Caco-2 (cell line): ENCODE results near the gene CUTC. TPM values are rescaled to one million over a fixed set of nuclear protein-coding genes. Genes with fewer than 3 reads are reported as not detected.

Source experiments
- BruUV-seq: library from RNA; stranded (reverse); fragments of 400-500 nt; replicated peaks from 2 replicates; lab custom pipeline; 2021; lab: Mats Ljungman, UMichigan
- CTCF ChIA-PET: fragments of 300-600 bp; sonication (Branson Sonifier 250); formaldehyde crosslinking; loops from one replicate; lab custom pipeline; 2022; ENCODE audit warnings: antibody characterized with exemption; lab: Charles Lee
- POLR2A ChIA-PET: fragments of 300-600 bp; sonication (Branson Sonifier 250); formaldehyde crosslinking; loops from one replicate; lab custom pipeline; 2022; ENCODE audit warnings: antibody characterized with exemption; lab: Charles Lee
- DNase-seq, 2 experiments: peaks; one replicate each; pipeline versions ENCODE4 v3.0.0 to v3.0.0-alpha.2; 2020 to 2022
- H3K27me3 ChIP-seq: replicated peaks from 2 replicates; pipeline ENCODE4 v1.6.0; 2011; ENCODE audit warnings: low read length; ENCODE audit not compliant: control insufficient read depth, insufficient read depth
- H3K36me3 ChIP-seq: 2 replicates; pipeline ENCODE4 v1.5.1; 2011; ENCODE audit warnings: low read length; ENCODE audit not compliant: control insufficient read depth, insufficient read depth
- H3K4me1 ChIP-seq: fragments of 250-450 bp; sonication (Bioruptor Pico); 2 replicates; pipeline ENCODE4 v1.5.1; 2020; ENCODE audit warnings: mild to moderate bottlenecking
- H3K4me3 ChIP-seq: 2 replicates; pipeline ENCODE4 v1.5.1; 2011; ENCODE audit warnings: low read depth, mild to moderate bottlenecking, control low read depth, low read length
- H3K9me3 ChIP-seq: fragments of 250-450 bp; sonication (Bioruptor Pico); 2 replicates; pipeline ENCODE4 v1.5.1; 2020; ENCODE audit warnings: mild to moderate bottlenecking, moderate library complexity
- H3K27ac Mint-ChIP-seq: one replicate; pipeline ENCODE4 v1.8.0; 2022; ENCODE audit warnings: mixed read lengths; ENCODE audit not compliant: unreplicated experiment
- H3K27me3 Mint-ChIP-seq: one replicate; pipeline ENCODE4 v1.8.0; 2022; ENCODE audit warnings: mixed read lengths; ENCODE audit not compliant: insufficient read depth, unreplicated experiment
- H3K36me3 Mint-ChIP-seq: one replicate; pipeline ENCODE4 v1.8.0; 2022; ENCODE audit warnings: mild to moderate bottlenecking, mixed read lengths; ENCODE audit not compliant: insufficient read depth, unreplicated experiment
- H3K4me1 Mint-ChIP-seq: one replicate; pipeline ENCODE4 v1.8.0; 2022; ENCODE audit warnings: low read depth, mixed read lengths; ENCODE audit not compliant: unreplicated experiment
- H3K4me3 Mint-ChIP-seq: one replicate; pipeline ENCODE4 v1.8.0; 2022; ENCODE audit warnings: mild to moderate bottlenecking, moderate library complexity, mixed read lengths; ENCODE audit not compliant: unreplicated experiment
- H3K9me3 Mint-ChIP-seq: one replicate; pipeline ENCODE4 v1.8.0; 2022; ENCODE audit warnings: mixed read lengths; ENCODE audit not compliant: unreplicated experiment
- intact Hi-C: fragments of 100-400 bp; cut with micrococcal nuclease; formaldehyde crosslinking; loops from one replicate; pipeline ENCODE4 v1.10.0; 2022; ENCODE audit not compliant: unreplicated experiment
- total RNA-seq: library from RNA; stranded (reverse); gene quantifications from 2 replicates; pipeline ENCODE4 v1.2.3, GENCODE V29; 2022
- TF ChIP-seq, protein P1 (sequence below), 2 experiments: fragments of 200-600 bp in 1 of 2; IDR thresholded peaks; 1 replicate in 1 of 2; 2 replicates in 1 of 2; pipeline versions ENCODE4 v1.5.1 to v1.8.0; 2011 to 2022; ENCODE audit warnings: antibody characterized with exemption in 1 of 2, control low read depth in 1 of 2, inconsistent platforms in 1 of 2, low read depth in 1 of 2, low read length in 1 of 2, mild to moderate bottlenecking in 1 of 2, moderate library complexity in 1 of 2; ENCODE audit not compliant: insufficient read depth in 1 of 2, severe bottlenecking in 1 of 2, unreplicated experiment in 1 of 2

The CUTC gene
- total RNA-seq, 1 experiment from 2014 or later = 30.1 TPM

DNA sequence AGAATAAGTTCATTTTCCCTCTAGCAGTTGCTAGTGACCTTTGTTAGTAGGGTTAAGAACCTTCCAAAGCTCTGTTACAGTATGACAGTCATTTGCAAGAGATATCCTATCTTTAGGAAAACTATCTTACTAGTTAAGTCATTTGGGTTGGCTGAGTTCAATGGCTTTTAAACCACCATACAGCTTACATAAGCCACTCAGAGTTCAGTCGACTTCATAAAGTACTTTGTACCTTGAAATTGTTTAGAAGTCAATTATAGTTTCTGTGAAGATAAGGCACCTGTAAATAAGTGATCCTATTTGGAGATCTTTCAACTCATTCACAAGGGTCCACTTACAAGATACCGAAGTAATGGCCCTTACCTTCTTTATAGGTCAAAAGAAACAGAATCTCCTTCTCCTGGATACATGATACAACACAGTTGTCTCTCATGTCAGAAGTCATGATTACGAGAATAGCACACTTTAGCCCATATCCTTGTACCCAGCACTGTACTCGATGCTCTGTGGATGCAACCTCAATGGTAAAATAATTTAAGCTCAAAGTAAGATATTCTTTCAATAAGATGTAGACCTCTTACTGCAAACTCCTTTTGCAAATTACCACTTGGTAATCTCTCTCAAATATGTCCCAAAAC is 38.5 kb downstream of the CUTC start:
- Histone ChIP-seq H3K9me3 (no peaks in the 10 kb centered on the region), H3K4me1 (peaks cover 27% of the 10 kb centered on the region), H3K36me3 (no peaks in the 10 kb centered on the region), H3K27me3 (no peaks in the 10 kb centered on the region), H3K4me3 (no peak overlapping the region)
- ChIA-PET CTCF (no interaction called here), POLR2A (no interaction called here)
- TF ChIP-seq, protein P1, sequence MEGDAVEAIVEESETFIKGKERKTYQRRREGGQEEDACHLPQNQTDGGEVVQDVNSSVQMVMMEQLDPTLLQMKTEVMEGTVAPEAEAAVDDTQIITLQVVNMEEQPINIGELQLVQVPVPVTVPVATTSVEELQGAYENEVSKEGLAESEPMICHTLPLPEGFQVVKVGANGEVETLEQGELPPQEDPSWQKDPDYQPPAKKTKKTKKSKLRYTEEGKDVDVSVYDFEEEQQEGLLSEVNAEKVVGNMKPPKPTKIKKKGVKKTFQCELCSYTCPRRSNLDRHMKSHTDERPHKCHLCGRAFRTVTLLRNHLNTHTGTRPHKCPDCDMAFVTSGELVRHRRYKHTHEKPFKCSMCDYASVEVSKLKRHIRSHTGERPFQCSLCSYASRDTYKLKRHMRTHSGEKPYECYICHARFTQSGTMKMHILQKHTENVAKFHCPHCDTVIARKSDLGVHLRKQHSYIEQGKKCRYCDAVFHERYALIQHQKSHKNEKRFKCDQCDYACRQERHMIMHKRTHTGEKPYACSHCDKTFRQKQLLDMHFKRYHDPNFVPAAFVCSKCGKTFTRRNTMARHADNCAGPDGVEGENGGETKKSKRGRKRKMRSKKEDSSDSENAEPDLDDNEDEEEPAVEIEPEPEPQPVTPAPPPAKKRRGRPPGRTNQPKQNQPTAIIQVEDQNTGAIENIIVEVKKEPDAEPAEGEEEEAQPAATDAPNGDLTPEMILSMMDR (IDR thresholded peaks at IDR 0.05; ENCODE audit: insufficient read depth in 1 of 2, low read depth in 1 of 2, low read length in 1 of 2, severe bottlenecking in 1 of 2, unreplicated experiment in 1 of 2) = no peak
- no peak for DNase-seq
- Mint-ChIP-seq H3K27me3 (no peaks in the 10 kb centered on the region), H3K9me3 (no peaks in the 10 kb centered on the region), H3K36me3 (no peaks in the 10 kb centered on the region), H3K27ac (peak overlapping the region; percentile 58), H3K4me1 (peaks cover 9% of the 10 kb centered on the region), H3K4me3 (no peak overlapping the region)
- no TSS peak for BruUV-seq
- intact Hi-C loops = no loop called here

DNA sequence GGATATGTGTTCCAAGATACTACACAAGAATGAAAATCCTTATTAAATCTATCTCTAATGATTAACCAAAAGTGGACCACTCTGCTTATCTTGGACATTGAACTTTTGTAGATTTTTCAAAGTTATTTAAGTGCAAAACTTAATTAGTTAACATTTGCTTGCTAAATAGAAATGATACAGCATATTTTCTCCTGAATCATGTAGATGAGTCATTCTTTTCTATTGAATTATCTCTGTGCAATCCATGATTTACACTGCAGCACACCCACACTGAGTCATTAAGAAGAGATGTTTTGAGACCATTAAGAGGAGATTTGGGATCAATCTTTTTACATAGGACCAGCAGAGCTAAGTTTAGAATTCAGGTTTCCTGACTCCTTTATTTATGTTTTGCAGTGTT is 43.8 kb downstream of the CUTC start:
- Histone ChIP-seq H3K9me3 (no peaks in the 10 kb centered on the region), H3K27me3 (no peaks in the 10 kb centered on the region), H3K4me3 (no peak overlapping the region), H3K4me1 (peaks cover 52% of the 10 kb centered on the region), H3K36me3 (no peaks in the 10 kb centered on the region)
- H3K27me3 Mint-ChIP-seq = no peaks in the 10 kb centered on the region
- TF ChIP-seq, protein P1 (IDR thresholded peaks at IDR 0.05; ENCODE audit: insufficient read depth in 1 of 2, low read depth in 1 of 2, low read length in 1 of 2, severe bottlenecking in 1 of 2, unreplicated experiment in 1 of 2) = no peak
- intact Hi-C loops = no loop called here
- ChIA-PET POLR2A (interaction anchor here (1.1 kb wide), 1 partner anchor 43 kb away, joined by 3 read pairs; no protein-coding TSS in a partner anchor), CTCF (no interaction called here)
- no peak for DNase-seq
- peak overlapping the region; percentile 55 for H3K27ac Mint-ChIP-seq
- no peak overlapping the region for H3K4me3 Mint-ChIP-seq
- peaks cover 7% of the 10 kb centered on the region for H3K36me3 Mint-ChIP-seq
- no TSS peak for BruUV-seq
- no peaks in the 10 kb centered on the region for H3K9me3 Mint-ChIP-seq
- H3K4me1 Mint-ChIP-seq = peaks cover 46% of the 10 kb centered on the region

DNA sequence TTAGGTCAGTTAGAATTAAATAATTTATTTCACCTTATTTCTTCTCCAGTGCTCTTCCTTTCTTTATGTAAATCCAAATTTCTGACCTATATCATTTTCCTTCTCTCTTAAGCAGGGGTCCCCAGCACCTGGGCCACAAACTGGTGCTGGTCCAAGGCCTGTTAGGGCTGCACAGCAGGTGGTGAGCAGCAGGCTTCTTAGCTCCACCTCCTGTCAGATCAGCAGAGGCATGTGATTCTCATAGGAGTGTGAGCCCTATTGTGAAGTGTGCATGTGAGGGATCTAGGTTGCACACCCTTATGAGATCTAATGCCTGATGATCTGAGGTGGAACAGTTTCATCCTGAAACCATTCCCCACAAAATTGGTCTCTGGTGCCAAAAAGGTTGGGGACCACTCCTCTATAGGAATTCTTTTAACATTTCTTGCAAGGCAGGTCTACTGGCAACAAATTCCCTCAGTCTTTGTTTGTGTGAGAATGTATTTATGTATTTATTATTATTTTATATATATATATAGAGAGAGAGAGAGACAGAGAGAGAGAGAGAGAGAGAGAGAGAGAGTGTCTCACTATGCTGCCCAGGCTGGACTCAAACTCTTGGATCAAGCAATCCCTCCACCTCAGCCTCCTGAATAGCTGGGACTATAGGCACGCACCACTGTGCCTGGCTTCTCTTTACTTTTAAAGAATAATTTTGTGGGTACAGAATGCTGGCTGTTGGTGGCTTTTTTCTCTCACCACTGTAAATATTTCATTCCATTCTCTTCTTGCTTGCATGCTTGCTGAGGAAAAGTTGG is 46.1 kb downstream of the CUTC start:
- TF ChIP-seq, protein P1 (IDR thresholded peaks at IDR 0.05; ENCODE audit: insufficient read depth in 1 of 2, low read depth in 1 of 2, low read length in 1 of 2, severe bottlenecking in 1 of 2, unreplicated experiment in 1 of 2) = no peak

More for the DNA sequence above, 46.1 kb downstream of the CUTC start:
- H3K4me1 ChIP-seq = peaks cover 61% of the 10 kb centered on the region
- DNase-seq = peak in 1 of 2 experiments; percentile 32
- no peaks in the 10 kb centered on the region for H3K9me3 ChIP-seq
- Mint-ChIP-seq H3K4me1 (peaks cover 67% of the 10 kb centered on the region), H3K27ac (peak overlapping the region; percentile 95), H3K9me3 (no peaks in the 10 kb centered on the region), H3K36me3 (peaks cover 7% of the 10 kb centered on the region), H3K4me3 (no peak overlapping the region), H3K27me3 (no peaks in the 10 kb centered on the region)
- no TSS peak for BruUV-seq
- H3K36me3 ChIP-seq = no peaks in the 10 kb centered on the region
- CTCF ChIA-PET = no interaction called here
- POLR2A ChIA-PET = interaction anchor here (0.6 to 0.9 kb wide), 2 partner anchors 27 to 45 kb away, joined by 3 to 12 read pairs; no protein-coding TSS in a partner anchor
- no peak overlapping the region for H3K4me3 ChIP-seq
- H3K27me3 ChIP-seq = no peaks in the 10 kb centered on the region
- intact Hi-C loops = no loop called here
